ENCODE measurements around the gene ERF.

The ERF gene

GRCh38 chr19:42290523-42291434 lies 35.9 kb upstream of the ERF start:
- Histone ChIP-seq H3K27me3 (ENCODE audit: control insufficient read depth, insufficient read depth, low read length) (no peaks in the 10 kb centered on the region), H3K4me1 (peaks cover 9% of the 10 kb centered on the region), H3K27ac (no peak overlapping the region), H3K4me2 (ENCODE audit: low read length) (no peak overlapping the region), H3K9me3 (ENCODE audit: control insufficient read depth, low read length) (no peaks in the 10 kb centered on the region), H3K79me2 (no peaks in the 10 kb centered on the region), H3K9ac (no peak overlapping the region), H3K4me3 (ENCODE audit: low read depth, low read length) (no peak overlapping the region), H2AFZ (no peak overlapping the region), H3K36me3 (ENCODE audit: control insufficient read depth, insufficient read depth, low read length) (no peaks in the 10 kb centered on the region)
- TF ChIP-seq CTCF (IDR thresholded peaks at IDR 0.05): peak; percentile 48

- no peak overlapping the region for H3K9ac ChIP-seq
- no peaks in the 10 kb centered on the region for H3K9me3 ChIP-seq (ENCODE audit: control insufficient read depth, low read length)
- H3K36me3 ChIP-seq (ENCODE audit: control insufficient read depth, insufficient read depth, low read length): no peaks in the 10 kb centered on the region
- H3K79me2 ChIP-seq: no peaks in the 10 kb centered on the region
- H3K4me3 ChIP-seq (ENCODE audit: low read depth, low read length): no peak overlapping the region
- H2AFZ ChIP-seq: no peak overlapping the region
- H3K4me2 ChIP-seq (ENCODE audit: low read length): no peak overlapping the region
- no peak overlapping the region for H3K27ac ChIP-seq
- H3K27me3 ChIP-seq (ENCODE audit: control insufficient read depth, insufficient read depth, low read length): no peaks in the 10 kb centered on the region
- H3K4me1 ChIP-seq: peaks cover 14% of the 10 kb centered on the region
- no peak for TF ChIP-seq CTCF (IDR thresholded peaks at IDR 0.05)
Measured at GRCh38 chr19:42290136-42290522, 35.2 kb upstream of the ERF start.

- no peak for TF ChIP-seq CTCF (IDR thresholded peaks at IDR 0.05)
Measured at GRCh38 chr19:42289556-42290041, 34.7 kb upstream of the ERF start.

GRCh38 chr19:42288881-42289555 lies 34.1 kb upstream of the ERF start:
- H3K9ac ChIP-seq: no peak overlapping the region
- no peak overlapping the region for H3K27ac ChIP-seq
- H2AFZ ChIP-seq: no peak overlapping the region
- H3K4me2 ChIP-seq (ENCODE audit: low read length): no peak overlapping the region
- no peaks in the 10 kb centered on the region for H3K79me2 ChIP-seq
- no peak overlapping the region for H3K4me3 ChIP-seq (ENCODE audit: low read depth, low read length)
- H3K4me1 ChIP-seq: peaks cover 20% of the 10 kb centered on the region
- H3K27me3 ChIP-seq (ENCODE audit: control insufficient read depth, insufficient read depth, low read length): no peaks in the 10 kb centered on the region
- H3K9me3 ChIP-seq (ENCODE audit: control insufficient read depth, low read length): no peaks in the 10 kb centered on the region
- H3K36me3 ChIP-seq (ENCODE audit: control insufficient read depth, insufficient read depth, low read length): no peaks in the 10 kb centered on the region
- no peak for TF ChIP-seq CTCF (IDR thresholded peaks at IDR 0.05)

More at GRCh38 chr19:42289556-42290041, 34.7 kb upstream of the ERF start:
- H3K9me3 ChIP-seq (ENCODE audit: control insufficient read depth, low read length): no peaks in the 10 kb centered on the region
- no peaks in the 10 kb centered on the region for H3K36me3 ChIP-seq (ENCODE audit: control insufficient read depth, insufficient read depth, low read length)
- no peaks in the 10 kb centered on the region for H3K79me2 ChIP-seq
- no peak overlapping the region for H2AFZ ChIP-seq
- H3K27ac ChIP-seq: no peak overlapping the region
- no peak overlapping the region for H3K9ac ChIP-seq
- peaks cover 19% of the 10 kb centered on the region for H3K4me1 ChIP-seq
- H3K4me2 ChIP-seq (ENCODE audit: low read length): no peak overlapping the region
- no peaks in the 10 kb centered on the region for H3K27me3 ChIP-seq (ENCODE audit: control insufficient read depth, insufficient read depth, low read length)
- no peak overlapping the region for H3K4me3 ChIP-seq (ENCODE audit: low read depth, low read length)
